NCI-H460 (cell line): ENCODE data around the gene PSMD13. TPM values are rescaled to one million over a fixed set of nuclear protein-coding genes. Genes with fewer than 3 reads are reported as not detected.
"Not testable (repeated sequence)": the region's sequence is repeated elsewhere in the genome, so short reads cannot be mapped to it uniquely, and the experiment has no call there.

Experiments used
- DNase-seq: peaks from one replicate; pipeline ENCODE4 v3.0.0-alpha.2; 2016; ENCODE audit warnings: low read depth; ENCODE audit errors: extremely low read depth
- total RNA-seq: library from RNA; depleted of rRNA; stranded (reverse); fragments of >200 nt; shearing (Covaris generic); gene quantifications from 2 replicates; pipeline ENCODE4 v1.2.3, GENCODE V29; 2014

PSMD13 gene
- total RNA-seq, 1 experiment from 2014 or later: 72.8 TPM

DNA sequence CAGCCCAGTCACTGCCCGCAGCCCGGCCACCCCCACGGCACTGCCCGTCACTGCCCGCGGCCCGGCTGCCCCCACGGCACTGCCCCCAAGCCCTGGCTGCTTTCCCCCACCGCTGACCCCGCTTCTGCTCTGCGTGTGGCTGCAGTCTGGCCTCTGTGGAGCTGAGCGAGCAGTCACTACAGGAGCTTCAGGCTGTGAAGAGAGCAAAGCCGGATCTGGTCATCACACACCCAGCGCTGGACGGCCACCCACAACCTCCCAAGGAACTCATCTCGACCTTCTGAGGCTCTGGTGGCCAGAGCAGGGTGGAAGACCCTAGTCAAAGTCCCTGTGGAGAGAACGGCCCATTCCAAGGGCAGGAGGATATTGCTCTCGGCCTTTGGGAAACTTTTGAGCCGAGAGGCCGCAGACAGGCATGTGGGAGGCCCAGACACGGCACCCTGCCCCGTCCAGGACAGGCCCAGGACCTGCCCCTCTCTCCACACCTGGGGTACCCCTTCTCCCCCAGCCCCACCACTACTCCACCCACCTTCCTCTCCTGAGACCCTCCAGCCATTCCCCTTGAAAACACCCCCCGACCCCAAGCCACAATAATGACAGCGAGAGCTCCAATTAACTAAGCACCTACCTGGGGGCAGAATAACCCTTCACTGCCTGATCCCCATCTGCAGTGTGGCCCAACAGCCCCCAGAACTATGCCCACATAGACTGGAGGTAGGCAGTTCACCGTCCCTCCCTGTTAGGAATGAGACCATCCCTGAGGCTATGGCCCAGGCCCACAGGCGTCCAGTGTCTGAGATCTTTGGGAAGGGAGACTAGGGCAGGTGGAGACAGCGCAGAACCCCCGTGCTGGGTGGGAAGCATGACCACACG lies 48.5 kb downstream of the PSMD13 start:
- no peak for DNase-seq

GRCh38 chr11:285894-286220 lies 49.1 kb downstream of the PSMD13 start:
- DNase-seq: no peak

GRCh38 chr11:286977-287820 lies 50.4 kb downstream of the PSMD13 start:
- not testable (repeated sequence) for DNase-seq

DNA sequence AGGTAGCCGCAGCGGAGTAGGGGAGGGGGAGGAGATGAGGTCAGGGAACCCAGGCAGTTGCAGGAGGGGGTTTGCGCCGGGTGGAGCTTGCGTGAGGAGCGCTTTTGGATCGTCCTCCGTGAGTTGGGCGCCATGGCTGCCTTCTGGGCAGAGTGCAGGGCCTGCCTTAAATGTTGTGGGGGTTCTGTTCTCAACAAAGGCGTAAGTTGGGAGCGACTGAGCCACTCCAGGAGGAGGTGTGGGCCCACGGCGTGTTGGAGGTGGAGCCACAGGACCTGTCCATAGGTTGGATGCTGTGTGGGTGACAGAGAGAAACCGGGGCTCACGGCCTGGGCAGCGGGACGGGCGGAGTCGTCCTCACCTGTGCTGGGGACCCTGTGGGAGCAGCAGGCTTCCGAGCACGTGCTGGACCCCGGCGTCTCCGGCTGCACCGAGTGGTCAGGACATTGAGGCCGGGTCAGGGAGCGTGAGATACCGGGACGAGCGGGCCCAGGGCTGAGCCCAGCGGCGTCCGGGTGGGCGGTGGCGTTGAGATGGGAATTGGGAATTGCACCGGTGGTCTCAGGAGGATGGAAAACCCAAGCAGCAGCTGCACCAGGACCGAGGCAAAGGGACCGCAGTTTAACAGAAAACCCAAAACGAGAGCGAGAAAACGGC lies 51.2 kb downstream of the PSMD13 start:
- no peak for DNase-seq

- DNase-seq: no peak
Observed at GRCh38 chr11:288478-289397, 52.0 kb downstream of the PSMD13 start, which contains the start of gene PGGHG. TSS of gene PGGHG (plus strand) at chr11:289126. CDS start at chr11:289817, 691 bp downstream.

- DNase-seq: no peak
Observed at GRCh38 chr11:289398-289711, 52.6 kb downstream of the PSMD13 start.

DNA sequence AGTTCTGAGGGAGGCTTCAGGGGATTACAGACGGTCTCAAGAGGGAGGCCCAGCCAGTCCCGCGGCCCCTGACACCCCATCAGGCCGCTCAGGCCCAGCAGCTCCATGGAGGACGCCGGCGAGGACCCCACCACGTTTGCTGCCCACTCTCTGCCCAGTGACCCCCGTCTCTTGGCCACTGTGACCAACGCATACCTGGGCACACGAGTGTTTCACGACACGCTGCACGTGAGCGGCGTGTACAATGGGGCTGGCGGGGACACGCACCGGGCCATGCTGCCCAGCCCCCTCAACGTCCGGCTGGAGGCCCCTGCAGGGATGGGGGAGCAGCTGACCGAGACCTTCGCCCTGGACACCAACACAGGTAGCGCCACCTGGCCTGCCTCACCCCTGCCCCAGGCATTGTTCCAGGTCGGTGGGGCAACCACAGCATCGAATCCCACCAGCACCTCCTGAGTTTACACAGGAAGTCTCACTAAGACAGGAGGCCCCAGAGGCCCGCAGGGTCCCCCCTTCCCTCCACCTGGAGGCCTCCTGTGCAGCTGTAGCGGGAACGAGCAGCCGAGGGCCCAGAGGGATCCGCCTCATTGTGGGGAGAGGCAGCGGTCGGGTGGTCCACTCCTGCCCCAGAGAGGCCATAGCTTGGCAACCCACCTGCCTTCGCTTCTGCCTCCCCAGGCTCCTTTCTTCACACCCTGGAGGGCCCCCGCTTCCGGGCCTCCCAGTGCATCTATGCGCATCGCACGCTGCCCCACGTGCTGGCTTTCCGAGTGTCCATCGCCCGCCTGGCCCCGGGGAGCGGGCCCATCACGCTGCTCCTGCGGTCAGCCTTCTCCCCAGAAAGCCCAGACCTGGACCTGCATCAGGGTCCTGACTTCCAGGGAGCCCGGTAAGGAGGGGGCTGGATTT lies 53.2 kb downstream of the PSMD13 start:
- DNase-seq: no peak

GRCh38 chr11:290621-291231 lies 54.0 kb downstream of the PSMD13 start:
- DNase-seq: no peak

- DNase-seq: no peak
Observed at GRCh38 chr11:291281-292210, 54.8 kb downstream of the PSMD13 start.

DNA sequence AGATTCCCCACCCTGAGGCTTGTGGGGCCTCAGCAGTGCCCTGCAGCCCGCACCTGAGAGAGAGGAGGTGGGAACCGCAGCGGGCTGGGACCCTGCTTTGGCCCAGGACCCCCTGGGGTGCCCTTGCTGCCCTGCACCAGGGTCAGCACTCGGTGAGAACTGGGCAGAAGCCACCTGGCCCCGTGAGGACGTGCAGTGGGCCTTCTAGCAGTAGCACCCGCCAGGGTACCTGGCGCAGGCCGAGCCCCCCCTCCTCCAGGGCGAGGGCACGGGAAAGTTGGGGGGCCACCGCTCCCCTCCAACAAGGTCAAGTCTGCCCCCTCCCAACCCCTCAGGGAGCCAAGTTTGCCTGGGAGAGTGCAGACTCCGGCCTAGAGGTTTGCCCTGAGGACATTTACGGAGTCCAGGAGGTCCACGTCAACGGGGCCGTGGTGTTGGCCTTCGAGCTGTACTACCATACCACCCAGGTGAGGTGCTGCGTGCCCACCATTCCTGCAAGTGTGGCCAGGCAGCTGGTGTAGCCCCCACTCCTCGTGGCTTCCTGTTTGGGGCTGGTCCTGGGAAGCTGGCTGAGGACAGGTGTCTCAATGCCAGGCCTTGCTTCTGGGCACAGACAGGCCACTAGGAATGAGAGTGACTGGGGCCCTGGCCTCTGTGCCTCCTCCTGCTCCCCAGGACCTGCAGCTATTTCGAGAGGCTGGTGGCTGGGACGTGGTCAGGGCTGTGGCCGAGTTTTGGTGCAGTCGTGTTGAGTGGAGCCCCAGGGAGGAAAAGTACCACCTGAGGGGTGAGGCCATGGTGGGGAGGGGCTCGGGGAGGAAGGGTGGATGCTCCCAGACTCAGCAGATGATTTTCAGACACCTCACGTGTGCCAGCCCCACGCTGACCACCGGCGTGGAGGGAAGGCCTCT lies 55.7 kb downstream of the PSMD13 start:
- DNase-seq: no peak

DNA sequence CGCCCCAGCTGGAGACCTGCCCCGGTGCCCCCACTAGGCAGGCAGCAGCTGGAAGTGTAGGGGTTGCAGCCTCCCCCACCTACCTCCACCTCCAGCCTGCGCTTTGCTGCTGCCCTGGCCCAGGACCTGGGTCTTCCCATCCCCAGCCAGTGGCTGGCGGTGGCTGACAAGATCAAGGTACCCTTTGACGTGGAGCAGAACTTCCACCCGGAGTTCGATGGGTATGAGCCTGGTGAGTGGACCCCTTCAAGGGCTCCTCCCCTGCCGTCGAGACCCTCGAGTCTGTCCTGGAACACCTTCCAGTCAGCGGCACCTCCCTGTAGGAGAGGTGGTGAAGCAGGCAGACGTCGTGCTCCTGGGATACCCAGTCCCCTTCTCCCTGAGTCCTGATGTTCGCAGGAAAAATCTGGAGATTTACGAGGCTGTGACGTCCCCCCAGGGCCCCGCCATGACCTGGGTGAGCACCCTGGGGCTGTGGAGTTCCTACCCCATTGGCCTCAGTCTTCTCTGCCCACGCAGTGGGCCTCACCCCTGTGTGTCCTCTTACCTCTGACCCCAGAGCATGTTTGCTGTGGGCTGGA lies 56.6 kb downstream of the PSMD13 start:
- DNase-seq: no peak

- no peak for DNase-seq
Observed at GRCh38 chr11:293852-294661, 57.3 kb downstream of the PSMD13 start.

- DNase-seq: no peak
Observed at GRCh38 chr11:294780-295179, 58.0 kb downstream of the PSMD13 start.

DNA sequence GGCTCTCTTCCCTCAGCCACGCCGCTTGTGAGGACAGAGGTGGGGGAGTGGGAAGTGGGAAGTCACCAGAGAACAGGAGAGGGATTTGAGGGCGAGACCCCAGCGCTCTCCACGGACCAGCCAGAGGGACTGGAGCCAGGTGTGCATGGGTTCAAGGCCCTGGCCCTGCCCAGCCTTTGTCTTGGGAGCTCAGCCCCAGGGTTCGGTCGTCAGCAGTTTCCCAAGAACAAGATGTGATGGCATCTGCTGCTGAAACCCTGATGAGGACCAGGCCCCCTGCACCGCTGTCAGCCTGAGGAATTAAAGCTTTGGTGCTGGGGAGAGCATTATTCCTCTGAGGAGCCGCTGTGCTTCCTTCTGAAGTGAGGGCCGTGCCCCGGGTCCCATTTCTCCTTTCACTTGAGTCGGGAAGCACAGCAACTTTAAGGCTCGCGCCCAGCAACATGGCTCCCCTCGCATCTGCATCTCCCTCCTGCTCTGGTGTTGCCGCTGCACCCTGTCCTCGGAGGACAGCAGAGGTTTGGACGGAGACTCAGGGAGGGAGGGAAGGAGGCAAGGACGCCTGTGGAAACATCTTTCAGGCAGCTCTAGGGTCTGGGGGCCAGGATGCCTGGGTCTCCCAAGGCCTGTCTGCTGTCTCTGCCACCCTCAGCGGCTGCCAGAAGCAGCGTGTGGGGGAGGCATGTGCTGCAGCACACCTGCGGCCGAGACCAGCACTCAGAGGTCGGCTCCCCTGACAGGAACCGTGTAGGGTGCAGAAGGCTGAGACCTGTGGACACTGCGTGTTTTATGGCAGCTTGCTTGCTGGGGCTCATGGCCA lies 58.8 kb downstream of the PSMD13 start:
- no peak for DNase-seq
